Measurements from ENCODE around the gene ATRNL1.
"Not testable (repeated sequence)": the region's sequence is repeated elsewhere in the genome, so short reads cannot be mapped to it uniquely, and the experiment has no call there.

ATRNL1 gene

GRCh38 chr10:115762029-115762428 lies 668.9 kb downstream of the ATRNL1 start:
- no peak for DNase-seq (ENCODE audit: low spot score)

GRCh38 chr10:115771755-115772154 lies 678.6 kb downstream of the ATRNL1 start:
- DNase-seq (ENCODE audit: low spot score), result no peak

DNA sequence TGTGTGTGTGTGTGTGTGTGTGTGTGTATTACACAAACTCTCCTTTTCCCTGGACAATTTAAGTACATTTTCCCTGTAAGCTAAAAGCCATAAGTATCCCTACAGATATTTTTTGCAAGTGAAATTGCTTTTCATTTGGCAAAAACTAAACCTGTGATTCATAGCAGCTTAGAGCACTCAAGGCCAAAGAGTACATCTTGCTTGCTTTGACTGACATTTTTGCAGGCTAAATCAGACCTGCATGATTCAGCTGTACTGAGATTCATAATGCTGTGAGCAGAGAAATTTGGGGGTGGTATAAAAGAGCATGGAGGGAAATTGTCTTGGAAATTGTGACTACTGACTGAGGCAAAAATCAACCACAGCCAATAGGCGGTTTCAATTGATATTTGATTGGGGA lies 679.4 kb downstream of the ATRNL1 start:
- no peak for DNase-seq (ENCODE audit: low spot score)

DNA sequence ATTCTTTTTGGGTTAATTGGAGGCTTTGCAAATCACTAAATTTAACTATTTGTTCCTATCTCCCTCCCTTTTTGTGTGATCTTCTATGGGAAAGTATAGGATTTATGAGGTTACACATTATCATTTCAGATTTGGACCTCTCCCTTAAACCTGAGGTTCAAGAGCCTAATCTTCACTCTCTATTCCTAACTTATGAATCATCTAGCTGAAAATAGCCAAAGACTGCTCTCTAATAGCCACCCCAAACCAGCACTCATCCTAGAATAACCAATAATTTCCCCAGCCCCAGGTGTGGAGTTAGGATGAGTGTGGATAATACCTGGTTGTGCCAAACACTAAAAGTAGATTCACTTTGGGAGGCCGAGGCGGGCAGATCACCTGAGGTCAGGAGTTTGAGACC lies 680.7 kb downstream of the ATRNL1 start:
- no peak for DNase-seq (ENCODE audit: low spot score)

DNA sequence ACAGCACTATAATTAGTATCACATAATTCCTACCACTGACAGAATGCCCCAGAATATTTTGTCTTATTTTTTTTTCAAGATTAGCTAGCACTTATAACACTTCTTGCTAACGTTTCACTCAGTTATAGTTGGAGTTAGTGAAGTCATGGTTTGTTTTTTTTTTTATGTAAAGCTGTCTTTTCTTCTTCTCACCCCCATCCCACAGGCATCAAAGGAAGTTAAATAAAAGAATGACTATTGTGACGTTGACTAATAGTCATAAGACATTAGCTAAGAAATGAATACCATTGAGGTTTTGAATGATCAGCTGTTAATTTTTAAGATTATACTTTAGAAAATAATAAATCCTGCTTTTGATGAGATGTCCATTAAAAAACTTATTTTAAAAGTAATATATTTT lies 681.6 kb downstream of the ATRNL1 start:
- DNase-seq (ENCODE audit: low spot score), result no peak

- no peak for DNase-seq (ENCODE audit: low spot score)
These were observed 684.5 kb downstream of the ATRNL1 start for GRCh38 chr10:115777646-115778045.

DNA sequence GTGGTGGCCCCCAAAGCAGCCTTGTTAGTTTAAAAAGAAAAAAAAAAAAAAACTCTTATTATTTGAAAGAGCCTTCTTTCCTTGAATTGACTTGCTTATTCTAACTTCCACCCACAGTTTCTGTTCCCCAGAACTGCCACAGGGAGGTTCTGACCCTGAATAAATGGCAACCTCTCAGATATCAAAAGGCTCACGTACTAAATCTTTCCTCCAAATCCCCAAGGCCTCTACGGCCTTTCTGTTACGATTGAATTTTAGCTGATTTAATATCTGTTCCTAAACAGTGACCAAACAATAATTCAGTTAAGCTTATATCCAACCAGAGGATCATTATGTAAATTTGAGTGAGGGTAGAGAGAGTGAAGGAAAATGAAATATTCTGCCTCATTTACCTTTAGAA lies 697.1 kb downstream of the ATRNL1 start:
- no peak for DNase-seq (ENCODE audit: low spot score)

DNA sequence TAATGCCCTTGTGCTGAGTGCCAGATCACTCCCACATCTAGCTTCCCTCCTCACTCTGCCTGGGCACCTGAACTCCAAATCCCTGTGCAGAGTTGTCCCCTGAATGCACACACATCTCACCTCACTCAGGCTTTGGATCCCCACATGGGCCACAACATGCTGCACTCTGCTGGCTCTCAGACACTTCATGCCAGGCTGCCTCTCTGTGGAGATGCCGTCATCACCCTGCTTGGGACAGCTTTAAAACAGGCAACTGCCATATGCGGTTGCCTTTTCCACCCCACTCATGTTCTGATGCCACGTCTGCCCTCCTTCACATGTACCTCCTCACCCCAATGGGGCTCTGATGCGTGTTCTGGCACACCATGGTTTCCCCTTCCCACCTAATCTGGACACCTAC lies 702.8 kb downstream of the ATRNL1 start:
- no peak for DNase-seq (ENCODE audit: low spot score)

DNA sequence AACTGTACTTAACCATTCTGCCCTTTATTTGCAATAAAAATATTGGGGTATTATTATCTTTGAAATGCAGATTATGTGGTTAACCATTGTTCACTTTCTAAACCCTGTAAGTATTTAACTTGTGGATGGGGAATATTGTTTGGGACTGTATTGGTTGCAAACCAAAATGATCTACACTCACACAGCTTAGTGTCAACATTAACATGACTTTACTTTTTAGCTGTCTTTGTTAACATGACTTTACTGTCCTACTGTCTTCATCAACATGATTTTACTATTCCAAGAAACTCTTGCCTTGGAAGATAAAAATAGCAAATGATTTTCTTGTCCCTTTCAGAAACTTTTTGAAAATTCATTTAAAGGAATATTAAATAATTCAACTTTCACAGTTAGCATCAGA lies 708.3 kb downstream of the ATRNL1 start:
- DNase-seq (ENCODE audit: low spot score), result no peak

DNA sequence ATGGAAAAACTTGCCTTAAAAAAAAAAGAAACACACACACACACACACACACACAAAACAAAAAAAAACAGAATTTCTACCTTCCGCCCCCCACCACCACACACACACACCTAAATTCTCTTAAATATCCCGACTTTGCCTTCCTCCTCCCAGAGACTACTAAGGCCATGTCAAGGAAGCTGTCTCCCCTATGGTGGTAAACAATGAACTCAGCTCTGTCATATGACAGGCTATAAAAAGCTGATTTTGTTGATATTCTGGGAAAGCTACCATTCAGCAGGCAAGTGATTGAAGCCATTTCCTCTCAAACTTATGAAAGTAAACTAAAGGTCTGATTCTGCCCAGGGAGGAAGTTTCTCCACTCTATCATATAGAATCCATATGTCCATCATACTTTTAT lies 708.8 kb downstream of the ATRNL1 start:
- no peak for DNase-seq (ENCODE audit: low spot score)

GRCh38 chr10:115802911-115803310 lies 709.7 kb downstream of the ATRNL1 start:
- no peak for DNase-seq (ENCODE audit: low spot score)

DNA sequence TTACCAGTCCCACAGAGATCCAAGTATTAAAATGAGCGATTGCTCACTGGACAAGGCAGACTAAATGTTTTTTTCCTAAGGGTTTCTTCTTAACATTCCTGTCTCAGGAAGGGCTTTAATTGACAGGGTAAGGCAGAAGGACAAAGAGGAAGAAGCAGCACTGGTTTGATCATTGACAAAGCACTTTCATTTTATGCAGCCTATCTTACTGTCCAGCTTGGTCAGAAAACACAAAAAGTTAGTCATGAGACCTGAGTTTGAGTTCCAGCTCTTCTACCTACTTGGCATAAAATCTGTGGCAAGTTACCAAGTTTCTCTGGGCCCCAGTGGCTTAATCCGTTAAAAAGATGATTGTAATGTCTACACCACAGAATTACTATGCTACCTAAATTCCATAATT lies 721.4 kb downstream of the ATRNL1 start:
- no peak for DNase-seq (ENCODE audit: low spot score)

- no peak for DNase-seq (ENCODE audit: low spot score)
These were observed 724.8 kb downstream of the ATRNL1 start for GRCh38 chr10:115818012-115818411.

DNA sequence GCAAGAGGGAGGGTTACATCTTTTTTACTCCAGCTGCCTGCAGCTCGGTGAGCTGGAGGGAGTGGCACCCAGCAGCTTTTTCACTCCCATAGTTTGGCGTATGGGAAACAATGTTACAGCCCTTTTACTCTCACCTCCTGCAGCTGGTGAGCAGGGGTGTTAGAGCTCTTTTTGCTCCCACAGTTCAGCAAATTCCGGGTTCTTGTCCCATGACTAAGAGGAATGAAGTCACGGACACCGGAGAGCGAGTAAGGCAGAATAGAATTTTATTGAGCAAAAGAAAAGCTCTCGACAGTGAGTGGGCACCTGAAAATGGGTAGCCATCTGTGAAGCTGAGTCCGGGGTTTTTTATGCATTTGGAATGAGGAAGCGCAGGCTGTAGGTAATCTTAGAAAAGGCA lies 733.2 kb downstream of the ATRNL1 start:
- no peak for DNase-seq (ENCODE audit: low spot score)

DNA sequence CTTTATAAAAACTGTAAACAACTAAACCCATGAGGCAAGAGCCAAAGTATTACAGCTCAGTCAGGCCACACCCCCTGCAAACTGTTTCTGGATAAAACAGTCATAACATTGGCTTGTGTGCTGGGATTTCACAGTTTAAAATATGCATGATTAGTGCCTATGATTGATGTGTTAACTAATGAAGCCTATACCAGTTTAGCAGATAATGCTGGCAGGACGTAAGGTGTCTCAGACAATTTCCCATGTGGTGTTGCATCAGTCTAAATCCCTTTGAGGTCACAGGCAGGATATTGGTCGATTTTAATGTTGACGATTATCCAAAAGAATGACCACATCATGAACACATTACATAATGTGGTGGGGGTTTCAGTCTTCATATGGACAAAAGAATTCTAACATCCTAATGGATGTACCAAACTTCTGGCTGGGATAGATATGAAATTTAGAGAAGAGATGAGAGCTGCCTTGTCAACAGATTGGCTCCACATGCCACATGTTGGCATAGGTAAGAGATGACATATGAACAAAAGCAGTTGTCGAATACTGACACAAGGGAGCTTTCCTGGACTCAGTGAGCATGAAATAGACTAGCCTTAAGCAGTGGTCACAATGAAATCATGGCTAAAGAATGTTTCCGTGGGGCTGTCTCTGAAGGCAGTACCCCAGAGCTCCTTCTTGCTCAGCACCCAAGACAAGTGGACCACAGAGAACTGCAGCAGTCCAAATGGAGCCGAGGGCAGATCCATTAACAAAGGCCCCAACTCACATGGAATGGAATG lies 734.3 kb downstream of the ATRNL1 start:
- no peak for DNase-seq (ENCODE audit: low spot score)

DNA sequence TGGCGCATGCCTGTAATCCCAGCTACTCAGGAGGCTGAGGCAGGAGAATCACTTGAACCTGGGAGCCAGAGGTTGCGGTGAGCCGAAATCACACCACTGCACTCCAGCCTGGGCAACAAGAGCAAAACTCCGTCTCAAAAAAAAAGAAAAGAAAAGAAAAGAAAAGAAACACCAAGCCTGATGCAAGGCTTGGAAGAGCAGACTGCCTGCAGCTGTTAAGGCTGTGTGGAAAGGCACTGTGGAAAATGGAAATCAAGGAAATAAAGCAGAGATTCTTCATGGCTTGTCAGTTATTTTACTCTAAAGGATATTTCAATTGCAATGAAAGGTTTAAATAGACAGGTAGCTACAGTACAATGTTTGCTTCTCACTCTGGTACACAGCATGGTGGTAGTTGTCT lies 735.0 kb downstream of the ATRNL1 start:
- not testable (repeated sequence) for DNase-seq (ENCODE audit: low spot score)

- no peak for DNase-seq (ENCODE audit: low spot score)
These were observed 736.5 kb downstream of the ATRNL1 start for GRCh38 chr10:115829521-115830205.

DNA sequence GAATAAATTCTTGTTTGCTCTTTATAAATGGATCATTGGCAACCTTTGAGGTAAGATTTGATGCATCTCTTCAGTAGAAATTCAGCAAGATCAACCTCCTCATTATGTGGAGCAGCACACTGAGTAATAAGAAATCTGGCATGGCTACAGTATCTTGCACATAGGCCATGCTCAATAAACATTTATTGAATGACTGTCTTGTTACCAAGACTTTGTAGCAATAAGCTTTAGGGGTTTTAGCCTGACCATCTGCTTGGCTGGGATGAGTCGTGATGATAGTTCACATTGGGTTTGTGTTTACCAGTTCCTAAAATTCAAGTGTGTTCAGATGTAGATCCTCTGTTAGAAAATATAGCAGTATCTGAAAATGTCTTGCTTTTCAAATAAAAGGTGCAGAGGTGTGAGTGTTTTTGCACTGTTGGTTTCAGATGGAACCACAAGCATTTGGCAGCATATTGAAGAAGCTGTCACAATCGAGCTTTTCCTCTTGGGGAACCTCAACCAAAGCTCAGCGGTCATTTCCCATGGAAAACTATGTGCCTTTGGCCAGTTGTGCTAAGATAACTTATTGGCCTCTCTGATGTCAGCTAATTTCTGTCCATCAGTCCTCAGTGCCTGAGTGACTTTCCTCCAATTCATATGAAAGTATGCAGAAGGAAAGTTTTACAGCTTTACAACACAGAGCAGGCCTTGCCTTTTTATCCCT lies 737.3 kb downstream of the ATRNL1 start:
- DNase-seq (ENCODE audit: low spot score), result no peak

- DNase-seq (ENCODE audit: low spot score), result no peak
These were observed 737.9 kb downstream of the ATRNL1 start for GRCh38 chr10:115831016-115831415.

DNA sequence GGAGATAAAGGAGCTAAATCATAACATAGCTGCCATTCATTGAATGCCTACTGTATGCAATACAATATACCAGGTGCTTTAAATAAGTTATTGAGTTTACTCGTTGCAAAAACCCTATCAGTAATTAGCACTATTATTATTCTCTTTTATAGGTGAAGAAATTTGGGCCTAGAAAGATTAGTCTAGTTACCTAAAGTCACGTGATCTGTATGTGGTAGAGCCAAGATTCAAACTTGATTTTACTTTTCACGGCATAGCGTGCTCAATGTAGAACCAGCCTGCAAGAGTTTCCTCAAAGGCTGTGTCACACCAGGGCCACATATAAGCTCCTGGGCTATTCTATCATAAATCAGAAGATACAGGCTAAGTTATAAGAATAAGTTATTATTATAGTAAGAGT lies 740.0 kb downstream of the ATRNL1 start:
- no peak for DNase-seq (ENCODE audit: low spot score)

DNA sequence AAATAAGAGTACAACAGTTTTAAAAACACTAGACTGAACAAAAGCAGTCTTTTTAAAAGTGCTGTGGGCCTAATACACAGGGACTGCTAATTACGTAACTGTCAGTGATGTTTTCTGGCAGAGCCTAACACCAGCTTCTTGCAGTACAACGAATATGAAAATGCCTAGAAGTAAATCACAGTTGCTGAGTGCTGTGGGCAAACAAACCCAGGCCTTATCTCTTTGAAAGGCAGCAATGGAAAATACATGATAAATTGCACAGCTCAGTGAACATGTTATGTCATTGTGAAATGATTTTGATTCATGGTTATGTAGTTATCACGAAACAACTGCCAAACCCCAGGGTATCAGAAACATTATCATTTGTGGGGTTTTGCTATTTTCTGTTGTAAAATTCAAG lies 751.4 kb downstream of the ATRNL1 start:
- DNase-seq (ENCODE audit: low spot score), result no peak

- DNase-seq (ENCODE audit: low spot score), result no peak
These were observed 752.8 kb downstream of the ATRNL1 start for GRCh38 chr10:115845921-115846320.

- no peak for DNase-seq (ENCODE audit: low spot score)
These were observed 753.4 kb downstream of the ATRNL1 start for GRCh38 chr10:115846528-115846927.

Measured in germinal center (tissue), 1 donor.